Testis (tissue), 3 donors: ENCODE measurements around the gene HAO2. TPM values are rescaled to one million over a fixed set of nuclear protein-coding genes. Genes with fewer than 3 reads are reported as not detected.

Experiments used
- DNase-seq: peaks from one replicate; pipeline ENCODE4 v3.0.0-alpha.2; 2019
- H3K27ac ChIP-seq, 2 donors: fragments of 200-600 bp; sonication (generic); one replicate each; pipeline ENCODE4 v1.5.1; 2019
- H3K27me3 ChIP-seq: fragments of 200-600 bp; sonication (generic); one replicate; pipeline ENCODE4 v1.5.1; 2019
- H3K36me3 ChIP-seq: fragments of 200-600 bp; sonication (generic); one replicate; pipeline ENCODE4 v1.5.1; 2017; ENCODE audit warnings: low read depth; ENCODE audit errors: missing control alignments
- H3K4me1 ChIP-seq: fragments of 200-600 bp; sonication (generic); one replicate; pipeline ENCODE4 v1.5.1; 2019
- H3K4me3 ChIP-seq, 2 donors: fragments of 200-600 bp; sonication (generic); one replicate each; pipeline ENCODE4 v1.5.1; 2017 to 2019
- H3K9me3 ChIP-seq: fragments of 200-600 bp; sonication (generic); one replicate; pipeline ENCODE4 v1.5.1; 2017
- CTCF ChIP-seq, 3 experiments: fragments of 450-650 bp in 2 of 3; fragments of 200-600 bp in 1 of 3; sonication (generic) in 1 of 3; IDR thresholded peaks; one replicate each; pipeline ENCODE4 v1.5.1; 2016 to 2019; ENCODE audit warnings: antibody characterized with exemption in 3 of 3, mild to moderate bottlenecking in 2 of 3, moderate library complexity in 1 of 3
- POLR2A ChIP-seq: fragments of 450-650 bp; IDR thresholded peaks from one replicate; pipeline ENCODE4 v1.6.1; 2017; ENCODE audit warnings: antibody characterized with exemption, mild to moderate bottlenecking, moderate library complexity
- WGBS, 2 donors: methylation state at CpG; one replicate each; pipeline ENCODE4 v1.1.5; 2018; 5-methylcytosine and 5-hydroxymethylcytosine counted together
- intact Hi-C: fragments of 100-400 bp; cut with DNase I; formaldehyde crosslinking; loops from one replicate; pipeline ENCODE4 v1.15.1; 2023; ENCODE audit warnings: low total_unique reads
- polyA plus RNA-seq: library from polyadenylated mRNA; stranded (reverse); fragments of 350-450 nt; fragmentation: Illumina TruSeq; extraction: RNeasy Lipid Tissue Mini Kit (QIAGEN cat#74804); gene quantifications from one replicate; pipeline ENCODE4 v1.2.3, GENCODE V29; 2014; ENCODE audit warnings: low read depth, low replicate concordance; ENCODE audit not compliant: insufficient read depth
- total RNA-seq, 2 donors: library from RNA; depleted of rRNA; stranded (reverse); fragments of >200 nt; gene quantifications; one replicate each; pipeline ENCODE4 v1.2.3, GENCODE V29; 2016

HAO2 gene
- total and polyA plus RNA-seq, 3 donors from 2014 or later, result not detected

- WGBS, 2 donors, result 83% methylated on average over 2 of the region's 2 CpGs
- no peaks in the 10 kb centered on the region for H3K27me3 ChIP-seq
- intact Hi-C loops, result no loop called here
Observed at GRCh38 chr1:119380304-119380703, 11.7 kb downstream of the HAO2 start.

GRCh38 chr1:119380983-119381662, 12.5 kb downstream of the HAO2 start:
- H3K27me3 ChIP-seq, result no peaks in the 10 kb centered on the region
- H3K4me1 ChIP-seq, result peaks cover 7% of the 10 kb centered on the region
- no peaks in the 10 kb centered on the region for H3K36me3 ChIP-seq
- intact Hi-C loops, result no loop called here
- no peaks in the 10 kb centered on the region for H3K9me3 ChIP-seq
- no peak for DNase-seq
- TF ChIP-seq POLR2A, result no peak
- no peak for TF ChIP-seq CTCF (IDR thresholded peaks at IDR 0.05)
- 89 to 92% methylated on average over 5 of the region's 5 CpGs for WGBS, 2 donors
- no peak overlapping the region for H3K27ac ChIP-seq
- no peak overlapping the region for H3K4me3 ChIP-seq

More at GRCh38 chr1:119380304-119380703, 11.7 kb downstream of the HAO2 start:
- Histone ChIP-seq H3K4me1 (peaks cover 7% of the 10 kb centered on the region), H3K36me3 (no peaks in the 10 kb centered on the region), H3K9me3 (no peaks in the 10 kb centered on the region), H3K27ac (peak overlapping the region in 1 of 2 donors; percentile 20), H3K4me3 (no peak overlapping the region)
- no peak for TF ChIP-seq CTCF (IDR thresholded peaks at IDR 0.05)
- TF ChIP-seq POLR2A, result no peak
- DNase-seq, result no peak

- Histone ChIP-seq H3K4me3 (no peak overlapping the region), H3K27me3 (no peaks in the 10 kb centered on the region), H3K9me3 (no peaks in the 10 kb centered on the region), H3K4me1 (peaks cover 6% of the 10 kb centered on the region), H3K27ac (no peak overlapping the region), H3K36me3 (no peaks in the 10 kb centered on the region)
- no peak for TF ChIP-seq POLR2A
- no peak for TF ChIP-seq CTCF (IDR thresholded peaks at IDR 0.05)
- intact Hi-C loops, result no loop called here
- WGBS, 2 donors, result 91 to 95% methylated on average over 4 of the region's 4 CpGs
- no peak for DNase-seq
Observed at GRCh38 chr1:119384591-119384990, 16.0 kb downstream of the HAO2 start.

- WGBS, 2 donors, result 88 to 93% methylated on average over 1 of the region's 1 CpG
- Histone ChIP-seq H3K27me3 (no peaks in the 10 kb centered on the region), H3K9me3 (no peaks in the 10 kb centered on the region), H3K4me3 (no peak overlapping the region), H3K27ac (no peak overlapping the region), H3K4me1 (no peaks in the 10 kb centered on the region), H3K36me3 (no peaks in the 10 kb centered on the region)
- DNase-seq, result no peak
- intact Hi-C loops, result no loop called here
- TF ChIP-seq CTCF (IDR thresholded peaks at IDR 0.05) (no peak), POLR2A (no peak)
Observed at GRCh38 chr1:119385650-119386049, 17.1 kb downstream of the HAO2 start.

GRCh38 chr1:119387858-119388257, 19.3 kb downstream of the HAO2 start:
- no peaks in the 10 kb centered on the region for H3K27me3 ChIP-seq
- H3K4me3 ChIP-seq, result no peak overlapping the region
- DNase-seq, result no peak
- intact Hi-C loops, result no loop called here
- H3K4me1 ChIP-seq, result no peaks in the 10 kb centered on the region
- 62% methylated on average over 3 of the region's 3 CpGs for WGBS, 2 donors
- no peak overlapping the region for H3K27ac ChIP-seq
- no peaks in the 10 kb centered on the region for H3K36me3 ChIP-seq
- H3K9me3 ChIP-seq, result no peaks in the 10 kb centered on the region
- TF ChIP-seq CTCF (IDR thresholded peaks at IDR 0.05) (no peak), POLR2A (no peak)
